Measurements from ENCODE around the gene ATG12.
"Not testable (repeated sequence)": the region's sequence is repeated elsewhere in the genome, so short reads cannot be mapped to it uniquely, and the experiment has no call there.

The ATG12 gene

GRCh38 chr5:115841382-115842088 lies at the start of gene ATG12, which contains the start of gene AP3S1:
TSS of gene ATG12 (minus strand) at chr5:115841565. CDS start at chr5:115841552, 13 bp downstream.
TSS of gene AP3S1 (plus strand) at chr5:115841935. CDS start at chr5:115842038, 103 bp downstream.
- DNase-seq (ENCODE audit: low read depth), result peak; percentile 79

GRCh38 chr5:115888027-115888426 lies 46.7 kb upstream of the ATG12 start:
- DNase-seq (ENCODE audit: low read depth), result no peak

GRCh38 chr5:115885208-115885607 lies 43.8 kb upstream of the ATG12 start:
- not testable (repeated sequence) for DNase-seq (ENCODE audit: low read depth)

- DNase-seq (ENCODE audit: low read depth), result no peak
Observed at GRCh38 chr5:115884704-115885103, 43.3 kb upstream of the ATG12 start.

- not testable (repeated sequence) for DNase-seq (ENCODE audit: low read depth)
Observed at GRCh38 chr5:115882434-115882833, 41.1 kb upstream of the ATG12 start.

- DNase-seq (ENCODE audit: low read depth), result not testable (repeated sequence)
Observed at GRCh38 chr5:115877342-115877741, 36.0 kb upstream of the ATG12 start.

GRCh38 chr5:115875447-115875846 lies 34.1 kb upstream of the ATG12 start:
- DNase-seq (ENCODE audit: low read depth), result no peak

- no peak for DNase-seq (ENCODE audit: low read depth)
Observed at GRCh38 chr5:115873392-115873791, 32.0 kb upstream of the ATG12 start.

GRCh38 chr5:115872447-115872846 lies 31.1 kb upstream of the ATG12 start:
- DNase-seq (ENCODE audit: low read depth), result no peak

- no peak for DNase-seq (ENCODE audit: low read depth)
Observed at GRCh38 chr5:115869256-115869795, 28.0 kb upstream of the ATG12 start.

GRCh38 chr5:115859378-115859777 lies 18.0 kb upstream of the ATG12 start:
- DNase-seq (ENCODE audit: low read depth), result no peak

- no peak for DNase-seq (ENCODE audit: low read depth)
Observed at GRCh38 chr5:115858396-115858795, 17.0 kb upstream of the ATG12 start.

- no peak for DNase-seq (ENCODE audit: low read depth)
Observed at GRCh38 chr5:115857626-115858349, 16.4 kb upstream of the ATG12 start.

GRCh38 chr5:115857057-115857479 lies 15.7 kb upstream of the ATG12 start:
- DNase-seq (ENCODE audit: low read depth), result no peak

GRCh38 chr5:115855959-115856358 lies 14.6 kb upstream of the ATG12 start:
- no peak for DNase-seq (ENCODE audit: low read depth)

- DNase-seq (ENCODE audit: low read depth), result no peak
Observed at GRCh38 chr5:115854139-115854538, 12.8 kb upstream of the ATG12 start.

- no peak for DNase-seq (ENCODE audit: low read depth)
Observed at GRCh38 chr5:115850744-115851416, 9.5 kb upstream of the ATG12 start.

GRCh38 chr5:115849258-115849798 lies 8.0 kb upstream of the ATG12 start:
- DNase-seq (ENCODE audit: low read depth), result no peak

- DNase-seq (ENCODE audit: low read depth), result no peak
Observed at GRCh38 chr5:115847290-115847689, 5.9 kb upstream of the ATG12 start.

- DNase-seq (ENCODE audit: low read depth), result no peak
Observed at GRCh38 chr5:115844321-115844817, 3.0 kb upstream of the ATG12 start.

- no peak for DNase-seq (ENCODE audit: low read depth)
Observed at GRCh38 chr5:115843444-115844130, 2.2 kb upstream of the ATG12 start.

Measured in stimulated activated CD8-positive, alpha-beta memory T cell treated with anti-CD3 and anti-CD28 coated beads, Interleukin-7, amount 100 ng/mL, for 24 hours (primary cell).